Type B pancreatic cell (in vitro differentiated cells): ENCODE measurements around the gene RCBTB1. TPM values are rescaled to one million over a fixed set of nuclear protein-coding genes. Genes with fewer than 3 reads are reported as not detected.

ENCODE experiments used
- DNase-seq: peaks from one replicate; pipeline ENCODE4 v3.0.0; 2021; ENCODE audit warnings: mixed read lengths; ENCODE audit not compliant: unreplicated experiment; ENCODE audit errors: extremely low spot score
- H3K27ac Mint-ChIP-seq: 2 replicates; pipeline ENCODE4 v1.8.0; 2021; ENCODE audit warnings: mild to moderate bottlenecking, mixed read lengths
- H3K27me3 Mint-ChIP-seq: 2 replicates; pipeline ENCODE4 v1.8.0; 2021; ENCODE audit warnings: mixed read lengths
- H3K36me3 Mint-ChIP-seq: 2 replicates; pipeline ENCODE4 v1.8.0; 2021; ENCODE audit warnings: mixed read lengths
- H3K4me1 Mint-ChIP-seq: one replicate; pipeline ENCODE4 v1.8.0; 2021; ENCODE audit warnings: mixed read lengths; ENCODE audit not compliant: unreplicated experiment
- H3K4me3 Mint-ChIP-seq: 2 replicates; pipeline ENCODE4 v1.8.0; 2021; ENCODE audit warnings: mild to moderate bottlenecking, mixed read lengths
- H3K9me3 Mint-ChIP-seq: 2 replicates; pipeline ENCODE4 v1.8.0; 2021; ENCODE audit warnings: mixed read lengths
- CTCF ChIP-seq: fragments of 200-600 bp; sonication (generic); conservative IDR thresholded peaks from 2 replicates; pipeline ENCODE4 v1.5.0; 2021; ENCODE audit warnings: antibody characterized with exemption, mild to moderate bottlenecking
- total RNA-seq: library from RNA; stranded (reverse); gene quantifications from 2 replicates; pipeline ENCODE4 v1.2.1, GENCODE V29; 2021; ENCODE audit warnings: low replicate concordance

RCBTB1 gene
- total RNA-seq, 1 donor from 2014 or later = 30.7 TPM

GRCh38 chr13:49494645-49495044 lies 90.7 kb downstream of the RCBTB1 start:
- DNase-seq = no peak
- Mint-ChIP-seq H3K9me3 (no peaks in the 10 kb centered on the region), H3K27me3 (no peaks in the 10 kb centered on the region), H3K27ac (no peak overlapping the region), H3K4me1 (no peaks in the 10 kb centered on the region), H3K4me3 (peak overlapping the region; percentile 92), H3K36me3 (peaks cover 7% of the 10 kb centered on the region)
- no peak for TF ChIP-seq CTCF

- H3K27ac Mint-ChIP-seq = no peak overlapping the region
Observed at GRCh38 chr13:49488563-49488962, 96.8 kb downstream of the RCBTB1 start.

More at GRCh38 chr13:49488563-49488962, 96.8 kb downstream of the RCBTB1 start:
- H3K4me1 Mint-ChIP-seq = no peaks in the 10 kb centered on the region
- H3K36me3 Mint-ChIP-seq = peaks cover 11% of the 10 kb centered on the region
- DNase-seq = no peak
- H3K9me3 Mint-ChIP-seq = no peaks in the 10 kb centered on the region
- no peaks in the 10 kb centered on the region for H3K27me3 Mint-ChIP-seq
- no peak for TF ChIP-seq CTCF
- H3K4me3 Mint-ChIP-seq = no peak overlapping the region

Other genes starting within 250 kb of the RCBTB1 start
- gene CAB39L, start 141.5 kb downstream of the RCBTB1 start, total RNA-seq = 11.4 and 18.1 TPM in 2 replicates
- gene SETDB2, start 141.3 kb downstream of the RCBTB1 start, total RNA-seq = 8.2 and 11.8 TPM in 2 replicates
- gene PHF11, start 89.6 kb downstream of the RCBTB1 start, total RNA-seq = 18.9 and 20.7 TPM in 2 replicates
- gene ARL11, start 42.9 kb upstream of the RCBTB1 start, total RNA-seq = 0.83 TPM in 1 of 2 replicates, not detected in the other
- gene EBPL, start 105.9 kb upstream of the RCBTB1 start, total RNA-seq = 32.2 and 56.5 TPM in 2 replicates
- gene KPNA3, start 207.1 kb upstream of the RCBTB1 start, total RNA-seq = 36.5 and 40.1 TPM in 2 replicates